ENCODE results near the gene MTERF2. TPM values are rescaled to one million over a fixed set of nuclear protein-coding genes. Genes with fewer than 3 reads are reported as not detected.
"Not testable (repeated sequence)": the region's sequence is repeated elsewhere in the genome, so short reads cannot be mapped to it uniquely, and the experiment has no call there.

The MTERF2 gene
- total and polyA plus RNA-seq, 5 donors, result 29.5 to 45.1 (median 36.4) TPM

DNA sequence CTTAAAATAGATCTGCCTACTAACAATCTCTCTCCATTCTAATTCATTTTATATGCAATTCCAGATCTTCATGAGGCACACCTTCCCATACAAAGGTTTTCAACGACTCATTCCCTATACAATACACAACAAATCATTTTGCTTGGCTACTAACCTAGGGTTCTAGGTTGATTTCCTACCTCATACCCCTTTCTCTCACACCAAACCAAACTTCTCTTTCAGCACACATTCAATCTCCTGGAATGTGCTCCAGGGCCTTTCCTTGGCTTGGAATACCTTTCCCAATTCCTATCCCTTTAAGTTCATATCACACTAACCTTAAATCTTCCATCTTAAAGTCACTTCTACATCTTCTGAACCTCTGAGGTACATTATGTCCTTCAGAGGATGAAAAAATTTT is 38.7 kb upstream of the MTERF2 start:
- no peaks in the 10 kb centered on the region for H3K27me3 ChIP-seq (ENCODE audit: control insufficient read depth, insufficient read depth)
- H3K27ac ChIP-seq (ENCODE audit: low read length), result no peak overlapping the region
- H3K4me1 ChIP-seq (ENCODE audit: control insufficient read depth, insufficient read depth, low read length), result peaks cover 4% of the 10 kb centered on the region
- WGBS, result 78% methylated on average over 1 of the region's 1 CpG
- no peak overlapping the region for H3K4me3 ChIP-seq (ENCODE audit: low read length)
- H3K9me3 ChIP-seq (ENCODE audit: control insufficient read depth, low read length), result no peaks in the 10 kb centered on the region
- ATAC-seq (no peak), DNase-seq (no peak)
- intact Hi-C loops (cut with DNase I), result no loop called here

DNA sequence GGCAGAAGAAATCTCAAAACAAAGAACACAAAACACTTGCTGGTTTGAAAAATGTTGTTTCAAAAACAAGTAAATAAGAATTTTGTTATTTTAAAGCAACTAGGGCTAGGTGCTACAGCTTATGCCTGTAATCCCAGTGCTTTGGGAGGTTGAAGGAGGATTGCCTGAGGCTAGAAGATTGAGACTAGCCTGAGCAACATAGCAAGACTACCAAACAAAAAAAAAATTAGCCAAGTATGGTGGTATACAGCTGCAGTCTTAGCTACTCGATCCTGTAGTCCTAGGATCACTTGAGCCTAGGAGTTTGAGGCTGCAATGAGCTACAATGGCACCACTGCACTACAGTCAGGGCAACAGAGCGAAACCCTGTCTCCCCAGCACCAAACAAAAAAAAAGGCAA is 32.6 kb upstream of the MTERF2 start:
- H3K4me1 ChIP-seq (ENCODE audit: control insufficient read depth, insufficient read depth, low read length), result no peaks in the 10 kb centered on the region
- H3K9me3 ChIP-seq (ENCODE audit: control insufficient read depth, low read length), result no peaks in the 10 kb centered on the region
- H3K4me3 ChIP-seq (ENCODE audit: low read length), result no peak overlapping the region
- no peak overlapping the region for H3K27ac ChIP-seq (ENCODE audit: low read length)
- DNase-seq (no peak), ATAC-seq (no peak)
- WGBS, result 89% methylated on average over 2 of the region's 2 CpGs
- H3K27me3 ChIP-seq (ENCODE audit: control insufficient read depth, insufficient read depth), result no peaks in the 10 kb centered on the region
- intact Hi-C loops (cut with DNase I), result no loop called here

DNA sequence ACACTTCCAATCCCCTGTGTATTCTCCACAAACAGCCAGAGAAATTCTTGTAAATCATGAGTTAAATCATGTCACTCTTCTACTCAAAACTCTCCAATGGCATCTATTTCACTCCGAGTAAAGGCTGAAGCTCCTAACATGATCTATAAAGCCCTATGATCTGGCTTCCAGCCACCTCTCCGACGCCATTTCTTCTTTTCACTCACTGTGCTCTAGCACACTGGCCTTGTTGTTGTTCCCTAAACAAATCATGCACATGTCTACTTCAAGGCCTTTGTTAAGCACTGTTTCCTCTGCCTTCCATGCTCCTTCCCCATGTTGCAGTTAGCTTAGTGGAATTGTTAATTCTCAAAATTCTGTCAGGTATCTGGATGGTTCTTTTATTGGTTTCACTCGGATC is 30.1 kb upstream of the MTERF2 start:
- WGBS, result 87% methylated on average over 4 of the region's 4 CpGs
- intact Hi-C loops (cut with DNase I), result no loop called here
- ATAC-seq, result no peak

DNA sequence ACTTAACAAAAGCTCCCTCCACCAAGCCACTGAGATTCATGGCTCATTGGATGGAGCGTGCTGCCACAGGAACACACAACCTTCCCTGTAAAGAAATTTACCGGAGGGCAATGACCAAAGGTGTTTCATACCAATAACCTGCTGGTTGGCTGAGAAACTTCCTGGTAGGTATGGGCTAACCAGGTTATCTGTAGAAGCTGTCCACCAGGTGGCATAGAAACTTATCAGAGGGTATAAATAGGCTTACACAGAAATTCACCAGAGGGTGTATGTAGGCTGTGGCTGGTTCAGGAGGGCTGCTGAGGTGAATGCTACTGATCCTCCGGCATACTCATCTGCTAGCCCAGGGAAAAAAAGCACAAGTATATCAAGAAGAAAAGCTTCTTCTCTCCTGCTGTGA is 27.1 kb upstream of the MTERF2 start:
- H3K27me3 ChIP-seq (ENCODE audit: control insufficient read depth, insufficient read depth), result no peaks in the 10 kb centered on the region
- ATAC-seq, result no peak
- intact Hi-C loops (cut with DNase I), result no loop called here

More for the DNA sequence above, 30.1 kb upstream of the MTERF2 start:
- Histone ChIP-seq H3K4me1 (ENCODE audit: control insufficient read depth, insufficient read depth, low read length) (no peaks in the 10 kb centered on the region), H3K9me3 (ENCODE audit: control insufficient read depth, low read length) (no peaks in the 10 kb centered on the region), H3K27me3 (ENCODE audit: control insufficient read depth, insufficient read depth) (no peaks in the 10 kb centered on the region), H3K4me3 (ENCODE audit: low read length) (no peak overlapping the region), H3K27ac (ENCODE audit: low read length) (no peak overlapping the region)
- DNase-seq, result no peak

DNA sequence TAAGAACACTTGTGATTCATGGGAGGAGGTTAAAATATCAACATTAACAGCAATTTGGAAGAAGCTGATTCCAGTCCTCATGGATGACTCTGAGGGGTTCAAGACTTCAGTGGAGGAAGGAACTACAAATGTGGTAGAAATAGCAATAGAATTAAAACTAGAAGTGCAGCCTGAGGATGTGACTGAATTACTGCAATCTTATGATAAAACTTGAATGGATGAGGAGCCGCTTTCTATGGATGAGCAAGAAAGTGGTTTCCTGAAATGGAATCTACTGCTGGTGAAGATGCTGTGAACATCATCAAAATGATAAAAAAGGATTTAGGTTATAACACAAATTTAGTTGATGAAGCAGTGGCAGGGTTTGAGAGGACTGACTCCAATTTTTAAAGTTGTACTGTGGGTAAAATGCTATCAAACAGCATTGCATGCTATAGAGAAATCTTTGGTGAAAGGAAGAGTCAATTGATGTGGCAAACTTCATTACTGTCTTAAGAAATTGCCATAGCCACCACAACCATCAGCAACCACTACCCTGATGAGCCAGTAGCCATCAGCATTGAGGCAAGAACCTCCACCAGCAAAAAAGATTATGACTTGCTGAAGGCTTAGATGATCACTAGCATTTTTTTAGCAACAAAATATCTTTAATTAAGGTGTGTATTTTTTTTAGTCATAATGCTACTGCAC is 25.9 kb upstream of the MTERF2 start:
- DNase-seq (no peak), ATAC-seq (no peak)
- H3K4me3 ChIP-seq (ENCODE audit: low read length), result no peak overlapping the region
- no peaks in the 10 kb centered on the region for H3K9me3 ChIP-seq (ENCODE audit: control insufficient read depth, low read length)
- H3K27me3 ChIP-seq (ENCODE audit: control insufficient read depth, insufficient read depth), result no peaks in the 10 kb centered on the region
- intact Hi-C loops (cut with DNase I), result no loop called here
- 99% methylated on average over 1 of the region's 1 CpG for WGBS
- H3K4me1 ChIP-seq (ENCODE audit: control insufficient read depth, insufficient read depth, low read length), result no peaks in the 10 kb centered on the region
- H3K27ac ChIP-seq (ENCODE audit: low read length), result no peak overlapping the region

More for the DNA sequence above, 27.1 kb upstream of the MTERF2 start:
- Histone ChIP-seq H3K9me3 (ENCODE audit: control insufficient read depth, low read length) (no peaks in the 10 kb centered on the region), H3K4me1 (ENCODE audit: control insufficient read depth, insufficient read depth, low read length) (no peaks in the 10 kb centered on the region), H3K27ac (ENCODE audit: low read length) (no peak overlapping the region), H3K4me3 (ENCODE audit: low read length) (no peak overlapping the region)
- DNase-seq, result no peak
- WGBS, result 83% methylated on average over 3 of the region's 3 CpGs

DNA sequence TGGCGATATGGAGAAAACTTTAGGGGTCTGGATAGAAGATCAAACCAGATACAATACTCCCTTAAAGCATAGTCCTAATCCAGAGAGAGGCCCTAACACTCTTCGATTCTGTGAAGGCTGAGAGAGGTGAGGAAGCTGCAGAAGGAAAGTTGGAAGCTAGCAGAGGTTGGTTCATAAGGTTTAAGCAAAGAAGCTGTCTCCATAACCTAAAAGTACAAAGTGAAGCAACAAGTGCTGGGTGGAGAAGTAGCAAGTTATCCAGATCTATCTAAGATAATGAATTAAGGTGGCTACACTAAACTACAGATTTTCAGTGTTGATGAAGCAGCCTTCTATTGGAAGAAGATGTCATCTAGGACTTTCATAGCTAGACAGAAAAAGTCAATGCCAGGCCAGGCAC is 24.6 kb upstream of the MTERF2 start:
- Histone ChIP-seq H3K9me3 (ENCODE audit: control insufficient read depth, low read length) (no peaks in the 10 kb centered on the region), H3K27me3 (ENCODE audit: control insufficient read depth, insufficient read depth) (no peaks in the 10 kb centered on the region), H3K4me1 (ENCODE audit: control insufficient read depth, insufficient read depth, low read length) (no peaks in the 10 kb centered on the region), H3K4me3 (ENCODE audit: low read length) (no peak overlapping the region), H3K27ac (ENCODE audit: low read length) (no peak overlapping the region)
- intact Hi-C loops (cut with DNase I), result no loop called here
- WGBS, result 98% methylated on average over 2 of the region's 2 CpGs
- ATAC-seq (no peak), DNase-seq (no peak)

DNA sequence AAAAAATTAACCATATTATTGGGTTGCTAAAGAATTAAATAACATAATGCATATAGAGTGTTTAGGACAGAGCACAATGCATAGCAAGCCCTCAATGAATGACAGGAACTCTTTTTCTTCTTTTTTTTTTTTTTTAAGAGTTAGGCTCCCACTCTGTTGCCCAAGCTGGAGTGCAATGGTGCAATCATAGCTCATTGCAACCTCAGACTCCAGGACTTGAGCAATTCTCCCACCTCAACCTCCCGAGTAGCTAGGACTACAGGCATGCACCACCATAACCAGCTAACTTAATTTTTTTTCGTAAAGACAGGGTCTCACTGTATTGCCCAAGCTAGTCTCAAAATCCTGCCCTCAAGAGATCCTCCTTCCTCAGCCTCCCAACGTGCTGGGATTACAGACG is 20.5 kb upstream of the MTERF2 start:
- ATAC-seq (no peak), DNase-seq (no peak)
- H3K27ac ChIP-seq (ENCODE audit: low read length), result no peak overlapping the region
- intact Hi-C loops (cut with DNase I), result no loop called here
- no peak overlapping the region for H3K4me3 ChIP-seq (ENCODE audit: low read length)
- H3K9me3 ChIP-seq (ENCODE audit: control insufficient read depth, low read length), result no peaks in the 10 kb centered on the region
- WGBS, result 93% methylated on average over 4 of the region's 4 CpGs
- no peaks in the 10 kb centered on the region for H3K27me3 ChIP-seq (ENCODE audit: control insufficient read depth, insufficient read depth)
- no peaks in the 10 kb centered on the region for H3K4me1 ChIP-seq (ENCODE audit: control insufficient read depth, insufficient read depth, low read length)

DNA sequence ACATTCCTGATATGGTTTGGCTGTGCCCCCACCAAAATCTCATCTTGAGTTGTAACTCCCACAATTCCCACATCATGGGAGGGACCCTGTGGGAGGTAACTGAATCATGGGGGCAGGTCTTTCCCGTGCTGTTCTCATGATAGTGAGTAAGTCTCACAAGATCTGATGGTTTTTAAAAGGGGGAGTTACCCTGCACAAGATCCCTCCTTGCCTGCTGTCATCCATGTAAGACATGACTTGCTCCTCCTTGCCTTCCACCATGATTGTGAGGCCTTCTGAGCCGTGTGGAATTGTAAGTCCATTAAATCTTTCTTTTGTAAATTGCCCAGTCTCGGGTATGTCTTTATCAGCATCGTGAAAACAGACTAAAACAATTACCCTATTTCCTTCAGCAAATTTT is 15.7 kb upstream of the MTERF2 start:
- intact Hi-C loops (cut with DNase I); H3K4me1 ChIP-seq (ENCODE audit: control insufficient read depth, insufficient read depth, low read length); ATAC-seq; DNase-seq; H3K27ac ChIP-seq (ENCODE audit: low read length); H3K4me3 ChIP-seq (ENCODE audit: low read length); H3K9me3 ChIP-seq (ENCODE audit: control insufficient read depth, low read length); H3K27me3 ChIP-seq (ENCODE audit: control insufficient read depth, insufficient read depth): not testable (repeated sequence)
- whole genome bisulfite sequencing, result 82% methylated on average over 4 of the region's 4 CpGs

DNA sequence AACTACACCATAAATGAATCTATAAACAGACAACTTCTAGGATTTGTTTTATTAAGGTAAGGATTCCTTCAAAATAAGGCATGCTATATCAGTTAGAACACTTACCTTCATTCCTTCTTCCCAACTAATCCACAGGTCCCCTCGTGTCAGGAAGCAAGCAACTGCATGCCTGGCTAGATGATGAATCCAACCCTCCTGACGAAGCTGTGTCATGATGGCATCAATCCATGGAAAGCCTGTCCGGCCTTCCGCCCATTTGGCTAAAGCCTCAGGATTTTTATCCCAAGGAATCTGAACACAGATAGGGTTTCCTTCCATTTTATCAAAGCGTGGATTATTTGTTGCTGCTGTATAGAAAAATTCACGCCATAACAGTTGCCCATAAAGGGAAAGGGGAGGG is 12.5 kb upstream of the MTERF2 start:
- no peak for ATAC-seq
- DNase-seq, result no peak
- 75% methylated on average over 6 of the region's 6 CpGs for WGBS
- Histone ChIP-seq H3K9me3 (ENCODE audit: control insufficient read depth, low read length) (no peaks in the 10 kb centered on the region), H3K27me3 (ENCODE audit: control insufficient read depth, insufficient read depth) (no peaks in the 10 kb centered on the region), H3K4me3 (ENCODE audit: low read length) (no peak overlapping the region), H3K27ac (ENCODE audit: low read length) (no peak overlapping the region), H3K4me1 (ENCODE audit: control insufficient read depth, insufficient read depth, low read length) (no peaks in the 10 kb centered on the region)
- intact Hi-C loops (cut with DNase I), result no loop called here

DNA sequence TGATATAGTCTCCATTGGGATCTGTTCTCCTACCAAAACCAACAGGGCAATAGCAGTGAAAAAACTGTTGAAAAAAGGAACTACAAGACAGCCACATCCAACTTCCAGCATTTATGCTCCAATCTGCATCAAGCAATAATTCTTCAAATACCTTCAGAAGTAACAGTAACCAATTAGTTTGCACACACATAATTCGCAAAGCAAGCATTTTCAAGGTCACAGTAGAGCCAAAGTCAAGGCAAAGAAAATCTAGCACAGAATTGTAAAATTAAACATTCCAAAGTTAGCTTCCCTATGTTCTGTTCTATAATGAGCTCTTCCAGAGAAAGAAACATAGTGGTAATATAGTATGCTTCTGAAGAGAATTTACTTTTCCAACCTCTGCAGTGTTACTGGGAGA is 11.0 kb upstream of the MTERF2 start:
- WGBS, result 98% methylated on average over 1 of the region's 1 CpG
- no peaks in the 10 kb centered on the region for H3K4me1 ChIP-seq (ENCODE audit: control insufficient read depth, insufficient read depth, low read length)
- no peak overlapping the region for H3K4me3 ChIP-seq (ENCODE audit: low read length)
- ATAC-seq, result no peak
- no peaks in the 10 kb centered on the region for H3K9me3 ChIP-seq (ENCODE audit: control insufficient read depth, low read length)
- DNase-seq, result no peak
- intact Hi-C loops (cut with DNase I), result no loop called here
- no peaks in the 10 kb centered on the region for H3K27me3 ChIP-seq (ENCODE audit: control insufficient read depth, insufficient read depth)
- no peak overlapping the region for H3K27ac ChIP-seq (ENCODE audit: low read length)

DNA sequence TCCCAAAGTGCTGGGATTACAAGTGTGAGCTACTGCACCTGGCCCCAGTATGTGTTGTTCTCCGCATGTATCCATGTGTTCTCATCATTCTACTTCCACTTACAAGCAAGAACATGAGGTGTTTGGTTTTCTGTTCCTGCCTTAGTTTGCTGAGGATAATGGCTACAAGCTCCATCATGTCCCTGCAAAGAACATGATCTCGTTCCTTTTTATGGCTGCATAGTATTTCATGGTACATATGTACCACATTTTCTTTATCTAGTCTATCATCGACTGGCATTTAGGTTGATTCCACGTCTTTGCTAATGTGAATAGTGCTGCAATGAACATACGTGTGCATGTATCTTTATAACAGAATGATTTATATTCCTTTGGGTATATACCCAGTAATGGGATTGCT is 9.2 kb upstream of the MTERF2 start:
- H3K4me1 ChIP-seq (ENCODE audit: control insufficient read depth, insufficient read depth, low read length); H3K4me3 ChIP-seq (ENCODE audit: low read length); intact Hi-C loops (cut with DNase I); ATAC-seq; H3K9me3 ChIP-seq (ENCODE audit: control insufficient read depth, low read length); DNase-seq; H3K27ac ChIP-seq (ENCODE audit: low read length); H3K27me3 ChIP-seq (ENCODE audit: control insufficient read depth, insufficient read depth): not testable (repeated sequence)
- 97% methylated on average over 5 of the region's 5 CpGs for WGBS
